Endothelial cell of umbilical vein (primary cell): ENCODE data around the gene RPL12. TPM values are rescaled to one million over a fixed set of nuclear protein-coding genes. Genes with fewer than 3 reads are reported as not detected.

Experiments used
- BruUV-seq: library from RNA; stranded (reverse); fragments of 400-500 nt; replicated peaks from 2 replicates; lab custom pipeline; 2021; lab: Mats Ljungman, UMichigan
- CTCF ChIA-PET: fragments of 300-600, 350-600 bp; sonication (Branson Sonifier 250); formaldehyde crosslinking; loops from one replicate; lab custom pipeline; 2021; ENCODE audit warnings: antibody characterized with exemption, inconsistent platforms; lab: Charles Lee
- POLR2A ChIA-PET: fragments of 300-600, 350-600 bp; sonication (Branson Sonifier 250); formaldehyde crosslinking; loops from one replicate; lab custom pipeline; 2021; ENCODE audit warnings: antibody characterized with exemption, inconsistent platforms; lab: Charles Lee
- DNase-seq: peaks from one replicate; pipeline ENCODE4 v3.0.0-alpha.2; 2011; ENCODE audit warnings: low read depth, low spot score
- FAIRE-seq: peaks from 2 replicates; lab custom pipeline; 2011; peaks lifted over from hg19 to GRCh38; lab: Jason Lieb, UNC
- H2AFZ ChIP-seq: 2 replicates; pipeline ENCODE4 v1.6.0; 2012; ENCODE audit warnings: low read depth, low read length, control low read depth, inconsistent platforms
- H3K27ac ChIP-seq: 2 replicates; pipeline ENCODE4 v1.5.1; 2011; ENCODE audit warnings: low read depth, mild to moderate bottlenecking, control low read depth, low read length, moderate library complexity; ENCODE audit not compliant: insufficient read depth
- H3K27me3 ChIP-seq, 2 experiments: 2 replicates each; pipeline versions ENCODE4 v1.6.0 to v1.6.1; 2011; ENCODE audit warnings: low read length in 2 of 2, mixed read lengths in 1 of 2; ENCODE audit not compliant: control insufficient read depth in 2 of 2, insufficient read depth in 2 of 2
- H3K36me3 ChIP-seq, 2 experiments: 2 replicates in 1 of 2; 3 replicates in 1 of 2; pipeline ENCODE4 v1.5.1; 2011; ENCODE audit warnings: low read length in 2 of 2, mild to moderate bottlenecking in 1 of 2, moderate library complexity in 1 of 2; ENCODE audit not compliant: control insufficient read depth in 2 of 2, insufficient read depth in 2 of 2; ENCODE audit errors: extremely low read depth in 1 of 2
- H3K4me1 ChIP-seq: 3 replicates; pipeline ENCODE4 v1.5.1; 2011; ENCODE audit warnings: mild to moderate bottlenecking, low read length; ENCODE audit not compliant: control insufficient read depth, insufficient read depth; ENCODE audit errors: extremely low read depth
- H3K4me2 ChIP-seq: 2 replicates; pipeline ENCODE4 v1.6.1; 2011; ENCODE audit warnings: low read length, control low read depth, mixed read lengths; ENCODE audit not compliant: insufficient read depth
- H3K4me3 ChIP-seq, 3 experiments: fragments of 200-600 bp in 1 of 3; sonication (generic), shearing (Covaris generic) in 1 of 3; replicated peaks in 1 of 3; 2 replicates each; pipeline ENCODE4 v1.5.1; 2011 to 2016; ENCODE audit warnings: control low read depth in 3 of 3, low read length in 3 of 3, mild to moderate bottlenecking in 2 of 3, inconsistent platforms in 1 of 3, low read depth in 1 of 3, moderate library complexity in 1 of 3; ENCODE audit not compliant: insufficient read depth in 1 of 3
- H3K79me2 ChIP-seq: 2 replicates; pipeline ENCODE4 v1.6.0; 2012; ENCODE audit warnings: low read length, inconsistent platforms; ENCODE audit not compliant: control insufficient read depth, insufficient read depth
- H3K9ac ChIP-seq: replicated peaks from 2 replicates; pipeline ENCODE3; 2011; ENCODE audit warnings: low read length, control low read depth; ENCODE audit not compliant: insufficient read depth; ENCODE audit errors: extremely low read depth
- H3K9me1 ChIP-seq: replicated peaks from 3 replicates; pipeline ENCODE4 v1.6.0; 2011; ENCODE audit warnings: mild to moderate bottlenecking, low read length; ENCODE audit not compliant: control insufficient read depth, insufficient read depth; ENCODE audit errors: extremely low read depth
- H3K9me3 ChIP-seq: replicated peaks from 2 replicates; pipeline ENCODE4 v1.5.1; 2012; ENCODE audit warnings: low read length, inconsistent platforms; ENCODE audit not compliant: control insufficient read depth, insufficient read depth
- H4K20me1 ChIP-seq: replicated peaks from 2 replicates; pipeline ENCODE3; 2011; ENCODE audit warnings: mild to moderate bottlenecking, low read length; ENCODE audit not compliant: control insufficient read depth, insufficient read depth; ENCODE audit errors: extremely low read depth
- CTCF ChIP-seq, 2 donors: IDR thresholded peaks; 1 replicate in 1 of 2; 2 replicates in 1 of 2; pipeline ENCODE4 v1.5.1; 2011; ENCODE audit warnings: low read length in 2 of 2, mild to moderate bottlenecking in 2 of 2, moderate library complexity in 2 of 2, control low read depth in 1 of 2, inconsistent platforms in 1 of 2, low read depth in 1 of 2; ENCODE audit not compliant: insufficient read depth in 1 of 2; ENCODE audit errors: extremely low read depth in 1 of 2
- EZH2 ChIP-seq: IDR thresholded peaks from 2 replicates; pipeline ENCODE4 v1.6.1; 2012; ENCODE audit warnings: borderline replicate concordance, low read depth, mild to moderate bottlenecking, moderate library complexity, low read length, inconsistent platforms; ENCODE audit not compliant: severe bottlenecking
- FOS ChIP-seq: IDR thresholded peaks from 2 replicates; pipeline ENCODE4 v1.6.1; 2011; ENCODE audit warnings: mild to moderate bottlenecking, low read length, moderate library complexity, borderline replicate concordance; ENCODE audit not compliant: insufficient read depth
- GATA2 ChIP-seq: IDR thresholded peaks from 2 replicates; pipeline ENCODE4 v1.7.0; 2011; ENCODE audit warnings: low read depth, mild to moderate bottlenecking, moderate library complexity, mixed read lengths, low read length; ENCODE audit not compliant: insufficient read length, insufficient read depth
- MYC ChIP-seq: IDR thresholded peaks from one replicate; pipeline ENCODE4 v1.6.1; 2011; ENCODE audit warnings: mild to moderate bottlenecking, low read depth, low read length
- POLR2A ChIP-seq: IDR thresholded peaks from 2 replicates; pipeline ENCODE4 v1.6.1; 2012; ENCODE audit warnings: low read depth, mild to moderate bottlenecking, control low read depth, low read length
- POLR2AphosphoS5 ChIP-seq: IDR thresholded peaks from 2 replicates; pipeline ENCODE4 v1.6.1; 2012; ENCODE audit warnings: low read depth, mild to moderate bottlenecking, control low read depth, low read length, moderate library complexity; ENCODE audit not compliant: insufficient read depth
- dilution Hi-C: fragments of 300-500 bp; cut with MboI; formaldehyde crosslinking; loops from one replicate; pipeline ENCODE4 v1.15.0; 2019; ENCODE audit warnings: low sequenced_read_pairs; ENCODE audit not compliant: extremely low pct_ligation_motif_present
- intact Hi-C: fragments of 100-400 bp; cut with micrococcal nuclease; formaldehyde crosslinking; loops from one replicate; pipeline ENCODE4 v1.10.0; 2022
- polyA plus RNA-seq, 4 experiments: library from polyadenylated mRNA; depleted of rRNA in 3 of 4; stranded (reverse) in 3 of 4; unstranded in 1 of 4; fragments of >200 nt; gene quantifications; 2 replicates each; pipeline versions ENCODE4 v1.2.1 to v1.2.3, GENCODE V29; 2011 to 2012; ENCODE audit warnings: missing spikeins in 1 of 4
- total RNA-seq: library from RNA; stranded (reverse); gene quantifications from 2 replicates; pipeline ENCODE4 v1.2.3, GENCODE V29; 2021
- TF ChIP-seq, protein P1 (sequence below): IDR thresholded peaks from 2 replicates; pipeline ENCODE4 v1.6.1; 2011; ENCODE audit not compliant: insufficient read depth, insufficient read length

Gene RPL12
- total and polyA plus RNA-seq, 2 donors (not counting 3 experiments of a cell fraction or from before 2014, with no cell fraction given) = 1,231 to 3,007 TPM

- H2AFZ ChIP-seq = no peak overlapping the region
- ChIA-PET POLR2A (interaction anchor here (2.6 kb wide), 1 partner anchor 12 kb away, joined by 9 read pairs; the partner anchor contains the start of genes LRSAM1 and RPL12), CTCF (no interaction called here)
- H4K20me1 ChIP-seq = no peaks in the 10 kb centered on the region
- H3K4me1 ChIP-seq = no peaks in the 10 kb centered on the region
- TF ChIP-seq POLR2AphosphoS5 = no peak
- TF ChIP-seq MYC = no peak
- no peak for TF ChIP-seq EZH2
- no peak for TF ChIP-seq FOS
- TF ChIP-seq POLR2A = no peak
- no peak for TF ChIP-seq CTCF (IDR thresholded peaks at IDR 0.05; ENCODE audit: extremely low read depth in 1 of 2, insufficient read depth in 1 of 2, low read depth in 1 of 2, low read length in 2 of 2)
- TF ChIP-seq, protein P1, sequence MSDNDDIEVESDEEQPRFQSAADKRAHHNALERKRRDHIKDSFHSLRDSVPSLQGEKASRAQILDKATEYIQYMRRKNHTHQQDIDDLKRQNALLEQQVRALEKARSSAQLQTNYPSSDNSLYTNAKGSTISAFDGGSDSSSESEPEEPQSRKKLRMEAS = no peak
- TF ChIP-seq GATA2 = no peak
- no peak overlapping the region for H3K4me2 ChIP-seq
- intact Hi-C loops (no loop called here), dilution Hi-C loops (no loop called here)
- no peaks in the 10 kb centered on the region for H3K27me3 ChIP-seq
- H3K36me3 ChIP-seq = peaks cover 2 to 23% of the 10 kb centered on the region in 2 experiments
- no peak for FAIRE-seq
- no peak for DNase-seq
- BruUV-seq = no TSS peak
- no peak overlapping the region for H3K4me3 ChIP-seq
- no peak overlapping the region for H3K9ac ChIP-seq
- no peaks in the 10 kb centered on the region for H3K79me2 ChIP-seq
- no peaks in the 10 kb centered on the region for H3K9me3 ChIP-seq
- no peaks in the 10 kb centered on the region for H3K9me1 ChIP-seq
- no peak overlapping the region for H3K27ac ChIP-seq
Measured at GRCh38 chr9:127463382-127463781, 12.2 kb upstream of the RPL12 start.
